Endothelial cell (in vitro differentiated cells): ENCODE measurements around the gene PDS5B. TPM values are rescaled to one million over a fixed set of nuclear protein-coding genes. Genes with fewer than 3 reads are reported as not detected.

Experiments used
- DNase-seq: peaks from one replicate; pipeline ENCODE4 v3.0.0; 2021; ENCODE audit warnings: low spot score
- H3K27ac Mint-ChIP-seq: one replicate; pipeline ENCODE4 v1.8.0; 2021; ENCODE audit warnings: mixed read lengths, inconsistent platforms; ENCODE audit not compliant: unreplicated experiment
- H3K27me3 Mint-ChIP-seq: one replicate; pipeline ENCODE4 v1.8.0; 2021; ENCODE audit warnings: mild to moderate bottlenecking, moderate library complexity, mixed read lengths, inconsistent platforms; ENCODE audit not compliant: unreplicated experiment
- H3K36me3 Mint-ChIP-seq: one replicate; pipeline ENCODE4 v1.8.0; 2021; ENCODE audit warnings: mild to moderate bottlenecking, low read depth, mixed read lengths, inconsistent platforms; ENCODE audit not compliant: unreplicated experiment
- H3K4me1 Mint-ChIP-seq: one replicate; pipeline ENCODE4 v1.8.0; 2021; ENCODE audit warnings: mild to moderate bottlenecking, mixed read lengths, inconsistent platforms; ENCODE audit not compliant: unreplicated experiment
- H3K4me3 Mint-ChIP-seq: one replicate; pipeline ENCODE4 v1.8.0; 2021; ENCODE audit warnings: mild to moderate bottlenecking, mixed read lengths, inconsistent platforms; ENCODE audit not compliant: unreplicated experiment
- H3K9me3 Mint-ChIP-seq: one replicate; pipeline ENCODE4 v1.8.0; 2021; ENCODE audit warnings: mixed read lengths, inconsistent platforms; ENCODE audit not compliant: unreplicated experiment
- CTCF ChIP-seq: fragments of 200-600 bp; sonication (generic); IDR thresholded peaks from one replicate; pipeline ENCODE4 v1.5.0; 2021; ENCODE audit warnings: antibody characterized with exemption; ENCODE audit not compliant: unreplicated experiment
- total RNA-seq: library from RNA; stranded (reverse); fragmentation: NEBNext Ultra II Directional; extraction: Animal tissue kit (Norgen Biotek cat#: 25700); gene quantifications from one replicate; pipeline ENCODE4 v1.2.1, GENCODE V29; 2021; ENCODE audit not compliant: unreplicated experiment

PDS5B gene
- total RNA-seq, 1 donor from 2014 or later, result 72.3 TPM

GRCh38 chr13:32746474-32746873 lies 160.2 kb downstream of the PDS5B start:
- no peak for TF ChIP-seq CTCF
- peaks cover 4% of the 10 kb centered on the region for H3K36me3 Mint-ChIP-seq
- no peaks in the 10 kb centered on the region for H3K9me3 Mint-ChIP-seq
- H3K4me3 Mint-ChIP-seq, result no peak overlapping the region
- no peak for DNase-seq
- no peak overlapping the region for H3K27ac Mint-ChIP-seq
- H3K4me1 Mint-ChIP-seq, result no peaks in the 10 kb centered on the region
- H3K27me3 Mint-ChIP-seq, result no peaks in the 10 kb centered on the region

- Mint-ChIP-seq H3K9me3 (no peaks in the 10 kb centered on the region), H3K27me3 (no peaks in the 10 kb centered on the region), H3K36me3 (peaks cover 4% of the 10 kb centered on the region), H3K4me3 (no peak overlapping the region), H3K27ac (no peak overlapping the region), H3K4me1 (no peaks in the 10 kb centered on the region)
- no peak for DNase-seq
- TF ChIP-seq CTCF, result no peak
Measured at GRCh38 chr13:32748305-32748704, 162.1 kb downstream of the PDS5B start.

- Mint-ChIP-seq H3K27ac (no peak overlapping the region), H3K36me3 (peaks cover 4% of the 10 kb centered on the region), H3K4me1 (no peaks in the 10 kb centered on the region), H3K9me3 (no peaks in the 10 kb centered on the region), H3K4me3 (no peak overlapping the region), H3K27me3 (no peaks in the 10 kb centered on the region)
- no peak for TF ChIP-seq CTCF
- DNase-seq, result no peak
Measured at GRCh38 chr13:32751340-32751739, 165.1 kb downstream of the PDS5B start.

- TF ChIP-seq CTCF, result no peak
- H3K36me3 Mint-ChIP-seq, result peaks cover 4% of the 10 kb centered on the region
- H3K27ac Mint-ChIP-seq, result no peak overlapping the region
- H3K4me1 Mint-ChIP-seq, result no peaks in the 10 kb centered on the region
- no peaks in the 10 kb centered on the region for H3K9me3 Mint-ChIP-seq
- no peak for DNase-seq
- no peaks in the 10 kb centered on the region for H3K27me3 Mint-ChIP-seq
- no peak overlapping the region for H3K4me3 Mint-ChIP-seq
Measured at GRCh38 chr13:32752311-32752710, 166.1 kb downstream of the PDS5B start.

GRCh38 chr13:32752997-32753606 lies 166.8 kb downstream of the PDS5B start:
- peaks cover 4% of the 10 kb centered on the region for H3K36me3 Mint-ChIP-seq
- no peak overlapping the region for H3K27ac Mint-ChIP-seq
- no peaks in the 10 kb centered on the region for H3K4me1 Mint-ChIP-seq
- H3K4me3 Mint-ChIP-seq, result no peak overlapping the region
- DNase-seq, result no peak
- TF ChIP-seq CTCF, result no peak
- no peaks in the 10 kb centered on the region for H3K27me3 Mint-ChIP-seq
- no peaks in the 10 kb centered on the region for H3K9me3 Mint-ChIP-seq
